Measurements from ENCODE around the gene TCFL5.

Gene TCFL5

GRCh38 chr20:62808211-62808865, 53.3 kb downstream of the TCFL5 start:
- DNase-seq, result no peak

- DNase-seq, result no peak
Observed at GRCh38 chr20:62807444-62808210, 54.0 kb downstream of the TCFL5 start.

GRCh38 chr20:62806383-62807050, 55.1 kb downstream of the TCFL5 start:
- no peak for DNase-seq

- DNase-seq, result no peak
Observed at GRCh38 chr20:62805711-62806382, 55.8 kb downstream of the TCFL5 start.

- DNase-seq, result no peak
Observed at GRCh38 chr20:62805155-62805710, 56.4 kb downstream of the TCFL5 start.

GRCh38 chr20:62804627-62805154, 56.9 kb downstream of the TCFL5 start, which contains the start of gene OGFR:
Gene OGFR (plus strand): TSS chr20:62804835. CDS start chr20:62804860, 25 bp downstream.
- peak; percentile 21 for DNase-seq

- no peak for DNase-seq
Observed at GRCh38 chr20:62804021-62804626, 57.5 kb downstream of the TCFL5 start.

- no peak for DNase-seq
Observed at GRCh38 chr20:62802026-62802712, 59.5 kb downstream of the TCFL5 start.

GRCh38 chr20:62801284-62802010, 60.2 kb downstream of the TCFL5 start:
- no peak for DNase-seq

GRCh38 chr20:62800314-62801259, 61.0 kb downstream of the TCFL5 start:
- no peak for DNase-seq

- DNase-seq, result no peak
Observed at GRCh38 chr20:62799873-62800272, 61.7 kb downstream of the TCFL5 start.

GRCh38 chr20:62799459-62799858, 62.2 kb downstream of the TCFL5 start:
- no peak for DNase-seq

GRCh38 chr20:62799036-62799435, 62.6 kb downstream of the TCFL5 start:
- no peak for DNase-seq

- no peak for DNase-seq
Observed at GRCh38 chr20:62797671-62798532, 63.7 kb downstream of the TCFL5 start.

- DNase-seq, result no peak
Observed at GRCh38 chr20:62796699-62797491, 64.7 kb downstream of the TCFL5 start.

GRCh38 chr20:62795023-62795761, 66.4 kb downstream of the TCFL5 start:
- no peak for DNase-seq
